Measurements from ENCODE around the gene UBXN2A. TPM values are rescaled to one million over a fixed set of nuclear protein-coding genes. Genes with fewer than 3 reads are reported as not detected.
A peak's percentile ranks its signal among the peaks of the same experiment; 100 is the strongest.
"Not testable (repeated sequence)": the region's sequence is repeated elsewhere in the genome, so short reads cannot be mapped to it uniquely, and the experiment has no call there.

UBXN2A gene
- polyA plus RNA-seq, 3 donors, result 14.9 to 18.6 (median 17.3) TPM

DNA sequence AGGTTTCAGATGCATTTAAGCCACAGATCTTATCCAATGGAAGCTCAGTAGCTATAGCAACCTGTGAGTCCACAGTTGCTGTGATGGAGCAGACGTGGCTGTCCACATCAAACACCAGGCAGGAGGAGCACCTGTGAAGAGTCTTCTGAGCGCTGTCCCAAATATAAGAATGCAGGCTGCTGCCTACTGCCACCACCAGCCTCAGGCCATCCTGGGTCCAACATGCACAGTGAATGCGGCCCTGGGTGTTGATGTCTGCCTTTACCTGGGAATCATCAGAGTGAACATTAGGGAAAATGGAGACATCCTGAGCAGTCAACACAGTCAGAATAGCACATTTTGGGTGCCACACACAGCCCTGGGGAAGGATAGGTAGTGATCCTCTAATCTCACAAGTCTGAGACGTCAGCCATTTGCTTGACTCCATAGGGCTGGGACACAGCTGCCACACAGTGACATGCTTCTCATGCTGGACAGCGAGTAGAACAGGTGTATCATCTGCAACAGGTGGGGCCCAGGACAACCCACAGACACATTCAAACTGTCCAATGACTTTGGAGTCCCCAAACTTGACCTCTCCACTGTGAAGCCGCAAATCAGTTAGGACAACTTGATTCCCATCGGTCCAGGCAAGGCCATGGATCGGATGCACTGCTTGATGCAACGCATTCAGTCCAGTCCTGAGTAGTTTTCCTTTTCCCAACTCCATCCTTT lies 98.7 kb downstream of the UBXN2A start:
- no peak for DNase-seq

DNA sequence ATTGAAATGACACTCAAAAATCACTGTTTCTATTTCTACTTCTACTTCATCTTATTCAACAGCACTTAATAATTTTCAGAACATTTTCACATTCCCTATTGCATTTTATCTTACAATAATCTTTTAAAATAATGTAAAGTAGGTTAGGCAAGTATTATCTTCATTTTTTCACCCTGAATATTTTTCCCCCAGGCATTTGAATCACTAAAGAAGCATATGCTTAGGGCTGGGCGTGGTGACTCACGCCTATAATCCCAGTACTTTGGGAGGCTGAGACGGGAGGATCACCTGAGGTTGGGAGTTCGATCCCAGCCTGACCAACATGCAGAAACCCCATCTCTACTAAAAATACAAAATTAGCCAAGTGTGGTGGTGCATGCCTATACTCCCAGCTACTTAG lies 100.2 kb downstream of the UBXN2A start:
- no peak for DNase-seq

DNA sequence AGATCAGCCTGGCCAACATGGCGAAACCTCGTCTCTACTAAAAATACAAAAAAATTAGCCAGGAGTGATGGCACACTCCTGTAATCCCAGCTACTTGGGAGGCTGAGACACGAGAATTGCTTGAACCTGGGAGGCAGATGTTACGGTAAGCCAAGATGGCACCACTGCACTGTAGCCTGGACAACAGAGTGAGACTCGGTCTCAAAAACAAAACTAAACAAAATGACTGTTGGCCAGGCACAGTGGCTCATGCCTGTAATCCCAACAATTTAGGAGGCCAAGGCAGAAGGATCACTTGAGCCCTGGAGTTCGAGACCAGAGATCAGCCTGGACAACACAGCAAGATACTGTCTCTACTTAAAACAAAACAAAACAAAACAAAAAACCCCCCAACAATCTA lies 102.9 kb downstream of the UBXN2A start:
- not testable (repeated sequence) for DNase-seq

DNA sequence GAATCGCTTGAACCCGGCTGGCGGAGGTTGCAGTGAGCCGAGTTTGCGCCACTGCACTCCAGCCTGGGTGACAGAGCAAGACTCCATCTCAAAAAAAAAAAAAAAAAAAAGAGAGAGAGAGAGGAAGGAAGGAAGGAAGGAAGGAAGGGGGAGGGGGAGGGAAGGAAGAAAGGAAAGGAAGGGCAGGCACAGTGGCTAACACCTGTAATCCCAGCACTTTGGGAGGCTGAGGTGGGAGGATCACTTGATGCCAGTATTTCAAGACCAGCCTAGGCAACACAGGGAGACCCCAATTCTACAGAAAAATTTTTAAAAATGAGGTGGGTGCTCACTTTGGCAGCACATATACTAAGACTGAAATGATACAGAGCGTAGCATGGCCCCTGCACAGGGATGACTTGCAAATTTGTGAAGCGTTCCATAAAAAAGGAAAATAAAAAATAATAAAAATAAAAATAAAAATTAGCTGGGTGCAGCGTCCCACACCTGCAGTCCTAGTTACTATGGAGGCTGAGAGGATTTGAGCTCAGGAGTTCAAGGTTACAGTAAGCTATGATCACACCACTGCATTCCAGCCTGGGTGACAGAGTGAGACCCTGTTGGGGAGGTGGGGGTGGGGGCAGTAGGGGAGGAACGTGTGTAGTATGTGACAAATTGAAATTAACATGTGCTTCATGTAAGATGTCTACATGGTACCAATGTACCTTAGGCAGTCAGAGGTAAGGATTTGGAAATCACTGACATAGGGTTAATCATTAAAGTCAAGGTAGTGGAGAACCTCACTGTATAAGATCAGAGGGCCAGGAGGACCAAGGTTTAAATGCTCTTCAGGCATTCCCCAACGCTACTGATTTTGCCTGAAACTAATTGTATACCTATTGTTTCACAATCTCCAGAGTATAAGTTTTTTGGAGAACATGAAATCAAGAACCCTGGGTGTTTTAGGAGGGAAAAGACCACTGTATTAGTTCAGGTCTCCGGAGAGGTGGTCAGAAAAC lies 105.5 kb downstream of the UBXN2A start:
- no peak for DNase-seq

- no peak for DNase-seq
Observed at GRCh38 chr2:24046599-24046929, 106.3 kb downstream of the UBXN2A start.

GRCh38 chr2:24046930-24047702 lies 106.9 kb downstream of the UBXN2A start, which contains the start of gene WDCP:
Gene WDCP, minus strand, starts transcription at chr2:24047391. Its CDS starts 7,897 bp downstream, at chr2:24039494.
- DNase-seq, result peak; percentile 98

GRCh38 chr2:24047703-24048033 lies 107.4 kb downstream of the UBXN2A start:
- no peak for DNase-seq

- DNase-seq, result no peak
Observed at GRCh38 chr2:24048769-24049484, 108.7 kb downstream of the UBXN2A start.

- DNase-seq, result peak; percentile 56
Observed at GRCh38 chr2:24049485-24050021, 109.3 kb downstream of the UBXN2A start, which contains the start of gene FKBP1B. Gene FKBP1B, plus strand, starts transcription at chr2:24049741. Its CDS starts 109 bp downstream, at chr2:24049850.

DNA sequence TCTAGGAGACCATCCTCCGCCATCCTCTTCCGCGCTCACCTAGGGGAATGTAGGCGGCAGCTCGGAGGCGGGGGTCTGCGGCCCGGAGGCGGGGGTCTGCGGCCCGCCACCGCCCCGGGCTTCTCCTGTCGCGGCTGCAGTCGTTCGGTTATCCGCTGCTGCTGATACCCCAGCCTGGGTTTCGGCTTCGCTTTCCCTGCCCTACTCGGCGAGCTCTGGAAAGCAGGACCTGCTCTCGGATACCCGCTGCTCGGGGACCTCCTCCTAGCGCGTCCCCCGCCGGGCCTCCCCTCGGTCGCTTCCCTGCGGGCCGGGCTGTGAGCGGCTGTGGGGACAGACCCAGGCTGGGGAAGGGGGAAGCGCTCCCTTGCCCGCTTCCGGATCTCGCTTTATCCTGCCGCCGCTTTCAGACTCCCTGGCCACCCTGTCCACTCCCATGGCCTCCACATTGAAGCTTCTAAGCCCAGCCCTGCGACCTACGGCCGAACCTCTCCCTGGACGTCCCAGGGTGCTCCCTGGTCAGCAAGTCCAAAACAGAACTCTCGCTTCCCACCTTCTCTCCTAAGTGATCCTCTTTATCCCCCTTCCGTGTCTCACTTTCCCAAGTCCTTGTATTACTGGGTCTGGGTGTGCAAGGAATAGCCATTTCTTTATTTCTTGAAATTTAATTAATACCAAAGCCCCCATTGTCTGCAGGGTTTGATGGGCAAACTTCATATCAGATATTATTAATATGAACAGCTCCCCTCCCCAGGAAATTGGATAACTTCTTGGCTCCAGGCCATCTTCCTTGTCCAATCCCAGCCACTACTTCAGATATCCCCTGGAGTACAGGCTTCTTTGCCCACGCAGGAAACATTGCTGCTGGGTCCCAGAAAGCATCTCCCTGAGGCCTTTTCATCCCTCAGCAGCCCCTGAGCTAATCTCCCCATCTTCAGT lies 110.0 kb downstream of the UBXN2A start:
- no peak for DNase-seq

DNA sequence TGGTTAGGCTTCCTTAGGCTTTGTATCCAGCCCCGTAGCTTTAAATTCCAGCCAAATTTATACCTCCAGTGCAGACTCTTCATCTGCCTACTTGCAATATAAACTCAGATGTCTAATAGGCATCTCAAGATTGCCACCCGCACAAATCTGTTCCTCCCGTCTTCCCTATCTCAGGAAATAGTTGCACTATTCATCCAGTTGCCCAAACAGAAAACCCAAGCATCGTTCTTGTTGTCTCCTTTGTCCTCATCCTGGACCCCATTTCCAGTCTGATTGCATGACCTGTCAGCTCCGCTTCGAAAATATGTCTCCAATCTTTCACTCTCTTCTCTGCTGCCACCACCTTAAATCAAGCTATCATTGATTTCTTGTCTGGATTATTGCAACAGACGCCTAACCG lies 111.6 kb downstream of the UBXN2A start:
- no peak for DNase-seq

GRCh38 chr2:24052951-24053350 lies 112.7 kb downstream of the UBXN2A start:
- DNase-seq, result no peak

Other genes starting within 250 kb of the UBXN2A start
- 10 to 100 TPM; 16.3 to 20.7 (median 20.3) TPM for gene ATAD2B, start 13.3 kb upstream of the UBXN2A start, polyA plus RNA-seq (ENCODE audit: insufficient read length in 3 of 3)
- gene MFSD2B, start 69.6 kb downstream of the UBXN2A start, polyA plus RNA-seq (ENCODE audit: insufficient read length in 3 of 3), result 1 to 10 TPM; 3.4 to 4.5 (median 3.7) TPM
- 10 to 100 TPM; 14.4 to 15.0 (median 14.7) TPM for gene WDCP, start 106.9 kb downstream of the UBXN2A start, polyA plus RNA-seq (ENCODE audit: insufficient read length in 3 of 3)
- gene FKBP1B, start 109.3 kb downstream of the UBXN2A start, polyA plus RNA-seq (ENCODE audit: insufficient read length in 3 of 3), result 10 to 100 TPM in 1 of 3 donors, 1 to 10 TPM in 2; 8.5 to 10.4 (median 9.1) TPM
- gene SF3B6, start 135.9 kb downstream of the UBXN2A start, polyA plus RNA-seq (ENCODE audit: insufficient read length in 3 of 3), result 100 to 1,000 TPM; 125 to 147 (median 130) TPM
- 10 to 100 TPM; 45.1 to 56.5 (median 53.5) TPM for gene TP53I3, start 144.4 kb downstream of the UBXN2A start, polyA plus RNA-seq (ENCODE audit: insufficient read length in 3 of 3)
- 1 to 10 TPM; 2.0 to 3.5 (median 2.5) TPM for gene PFN4, start 182.9 kb downstream of the UBXN2A start, polyA plus RNA-seq (ENCODE audit: insufficient read length in 3 of 3)
- gene FAM228B, start 183.0 kb downstream of the UBXN2A start, polyA plus RNA-seq (ENCODE audit: insufficient read length in 3 of 3), result 10 to 100 TPM; 20.7 to 34.0 (median 28.6) TPM
- gene FAM228A, start 234.6 kb downstream of the UBXN2A start, polyA plus RNA-seq (ENCODE audit: insufficient read length in 3 of 3), result 1 to 10 TPM in 1 of 3 donors, under 1 TPM in 2; 0.84 to 1.3 (median 0.92) TPM

Data from renal pelvis (tissue), 4 donors.